Right lobe of liver (tissue), 6 donors: ENCODE data around the gene DUSP22. TPM values are rescaled to one million over a fixed set of nuclear protein-coding genes. Genes with fewer than 3 reads are reported as not detected.

Experiments used
- ATAC-seq, 4 donors: fragments of 200-7000 bp; cut with Tn5 transposase; one replicate each; pipeline ENCODE4 v1.9.1; 2020; ENCODE audit warnings: mild to moderate bottlenecking in 4 of 4, moderate library complexity in 4 of 4
- DNase-seq, 3 donors: peaks; one replicate each; pipeline ENCODE4 v3.0.0-alpha.2; 2020
- H3K27ac ChIP-seq, 3 donors: fragments of 200-600 bp; one replicate each; pipeline ENCODE4 v1.8.0; 2022
- H3K27me3 ChIP-seq, 2 donors: fragments of 200-600 bp; one replicate each; pipeline ENCODE4 v1.8.0; 2022
- H3K36me3 ChIP-seq, 4 donors: fragments of 200-600 bp; sonication (generic) in 1 of 4; one replicate each; pipeline versions ENCODE4 v1.5.1 to v1.8.0; 2017 to 2022; ENCODE audit warnings: control low read depth in 1 of 4
- H3K4me1 ChIP-seq, 4 donors: fragments of 200-600 bp; sonication (generic) in 1 of 4; one replicate each; pipeline versions ENCODE4 v1.5.1 to v1.8.0; 2017 to 2022; ENCODE audit warnings: control low read depth in 1 of 4
- H3K4me3 ChIP-seq, 3 donors: fragments of 200-600 bp; one replicate each; pipeline ENCODE4 v1.8.0; 2022
- H3K9me3 ChIP-seq, 4 donors: fragments of 200-600 bp; sonication (generic) in 1 of 4; one replicate each; pipeline versions ENCODE4 v1.5.1 to v1.8.0; 2017 to 2022; ENCODE audit warnings: control low read depth in 1 of 4
- CTCF ChIP-seq, 4 donors: fragments of 200-600 bp in 3 of 4; fragments of 450-650 bp in 1 of 4; IDR thresholded peaks; one replicate each; pipeline versions ENCODE4 v1.5.1 to v1.8.0; 2016 to 2022; ENCODE audit warnings: antibody characterized with exemption in 4 of 4, mild to moderate bottlenecking in 2 of 4
- POLR2A ChIP-seq: fragments of 450-650 bp; IDR thresholded peaks from one replicate; pipeline ENCODE4 v1.6.1; 2017; ENCODE audit warnings: antibody characterized with exemption, mild to moderate bottlenecking
- WGBS: methylation state at CpG from one replicate; pipeline ENCODE4 v1.1.6; 2018; ENCODE audit warnings: low coverage, low lambda C conversion rate; ENCODE audit not compliant: insufficient coverage; ENCODE audit errors: missing lambda C conversion rate; 5-methylcytosine and 5-hydroxymethylcytosine counted together
- intact Hi-C, 2 donors: fragments of 100-400 bp; cut with DNase I; formaldehyde crosslinking; loops; one replicate each; pipeline versions ENCODE4 v1.11.2 to v1.14.1; 2022
- total RNA-seq, 6 experiments: library from RNA; depleted of rRNA in 2 of 6; stranded (reverse); fragments of >200 nt in 2 of 6; fragmentation: NEBNext Ultra II Directional in 3 of 6; extraction: Animal tissue kit (Norgen Biotek cat#: 25700) in 3 of 6; gene quantifications; one replicate each; pipeline versions ENCODE4 v1.1.0 to v1.2.4, GENCODE V29; 2016 to 2023
- donor health status: DM: no; HTN: yes; CAD: no.
- donor health status: DM: no; HTN: no; CAD: no.
- donor health status: DM: no; HTN: no; CAD: no.
- donor health status: DM: no; HTN: yes; CAD: no.
- donor health status: DM: no; HTN: yes; CAD: no.

Gene DUSP22
- total RNA-seq, 6 experiments from 2014 or later: 20.6 to 24.8 (median 21.3) TPM

GRCh38 chr6:388202-388903, 96.1 kb downstream of the DUSP22 start:
- peak; percentile 59 to 83 (median 74) for ATAC-seq
- intact Hi-C loops: no loop called here
- TF ChIP-seq POLR2A (no peak), CTCF (IDR thresholded peaks at IDR 0.05) (no peak)
- Histone ChIP-seq H3K4me3 (no peak overlapping the region), H3K4me1 (peaks cover 0 to 43% (median 14%) of the 10 kb centered on the region in 4 donors), H3K9me3 (no peaks in the 10 kb centered on the region), H3K27me3 (peaks cover 3 to 14% of the 10 kb centered on the region in 2 donors), H3K27ac (peak overlapping the region in 2 of 3 donors; percentile 82 to 97), H3K36me3 (no peaks in the 10 kb centered on the region)
- peak in 2 of 3 donors; percentile 76 to 91 for DNase-seq
- 40% methylated on average over 10 of the region's 10 CpGs for WGBS

GRCh38 chr6:389143-389542, 96.9 kb downstream of the DUSP22 start:
- Histone ChIP-seq H3K27me3 (peaks cover 4 to 14% of the 10 kb centered on the region in 2 donors), H3K27ac (peak overlapping the region in 1 of 3 donors; percentile 97), H3K36me3 (no peaks in the 10 kb centered on the region), H3K9me3 (no peaks in the 10 kb centered on the region), H3K4me1 (peaks cover 0 to 43% (median 14%) of the 10 kb centered on the region in 4 donors), H3K4me3 (no peak overlapping the region)
- DNase-seq (no peak), ATAC-seq (no peak)
- TF ChIP-seq CTCF (IDR thresholded peaks at IDR 0.05): no peak
- TF ChIP-seq POLR2A: no peak
- intact Hi-C loops: no loop called here
- 74% methylated on average over 7 of the region's 7 CpGs for WGBS

GRCh38 chr6:389622-390021, 97.3 kb downstream of the DUSP22 start:
- WGBS: 71% methylated on average over 8 of the region's 8 CpGs

GRCh38 chr6:390914-391558, 98.7 kb downstream of the DUSP22 start:
- peaks cover 0 to 35% (median 14%) of the 10 kb centered on the region in 4 donors for H3K4me1 ChIP-seq
- peak overlapping the region in 1 of 3 donors; percentile 50 for H3K4me3 ChIP-seq
- H3K27me3 ChIP-seq: peaks cover 10 to 14% of the 10 kb centered on the region in 2 donors
- ATAC-seq (no peak), DNase-seq (no peak)
- H3K36me3 ChIP-seq: no peaks in the 10 kb centered on the region
- 5% methylated on average over 15 of the region's 44 CpGs for WGBS
- intact Hi-C loops: no loop called here
- H3K9me3 ChIP-seq: no peaks in the 10 kb centered on the region
- TF ChIP-seq CTCF (IDR thresholded peaks at IDR 0.05) (no peak), POLR2A (no peak)
- peak overlapping the region in 1 of 3 donors; percentile 39 for H3K27ac ChIP-seq

More at GRCh38 chr6:389622-390021, 97.3 kb downstream of the DUSP22 start:
- no peaks in the 10 kb centered on the region for H3K36me3 ChIP-seq
- no peaks in the 10 kb centered on the region for H3K9me3 ChIP-seq
- TF ChIP-seq POLR2A: no peak
- TF ChIP-seq CTCF (IDR thresholded peaks at IDR 0.05): no peak
- peaks cover 0 to 43% (median 14%) of the 10 kb centered on the region in 4 donors for H3K4me1 ChIP-seq
- no peak for DNase-seq
- no peak overlapping the region for H3K27ac ChIP-seq
- H3K27me3 ChIP-seq: peaks cover 9 to 14% of the 10 kb centered on the region in 2 donors
- ATAC-seq: no peak
- H3K4me3 ChIP-seq: no peak overlapping the region
- intact Hi-C loops: no loop called here
